GM19467 (cell line): ENCODE results near the gene SCOC.
"Not testable (repeated sequence)": the region's sequence is repeated elsewhere in the genome, so short reads cannot be mapped to it uniquely, and the experiment has no call there.

ENCODE experiments used
- ATAC-seq: cut with Tn5 transposase; IDR thresholded peaks from one replicate; pipeline ENCODE4 v1.9.1; 2021; ENCODE audit warnings: mild to moderate bottlenecking, moderate library complexity; ENCODE audit not compliant: unreplicated experiment

Gene SCOC

GRCh38 chr4:140359562-140360427 is 13.7 kb upstream of the SCOC start:
- ATAC-seq: peak; percentile 93

- no peak for ATAC-seq
Observed at GRCh38 chr4:140361099-140361498, 12.3 kb upstream of the SCOC start.

- no peak for ATAC-seq
Observed at GRCh38 chr4:140363051-140363450, 10.4 kb upstream of the SCOC start.

GRCh38 chr4:140363558-140363957 is 9.9 kb upstream of the SCOC start:
- no peak for ATAC-seq

- no peak for ATAC-seq
Observed at GRCh38 chr4:140367738-140368137, 5.7 kb upstream of the SCOC start.

GRCh38 chr4:140368686-140369085 is 4.8 kb upstream of the SCOC start:
- no peak for ATAC-seq

- ATAC-seq: peak; percentile 44
Observed at GRCh38 chr4:140372751-140373327, 607 bp upstream of the SCOC start.

- ATAC-seq: no peak
Observed at GRCh38 chr4:140374130-140374477, 658 bp downstream of the SCOC start.

- ATAC-seq: no peak
Observed at GRCh38 chr4:140382732-140383131, 9.3 kb downstream of the SCOC start.

GRCh38 chr4:140388015-140388414 is 14.6 kb downstream of the SCOC start:
- no peak for ATAC-seq

- ATAC-seq: no peak
Observed at GRCh38 chr4:140395668-140396067, 22.2 kb downstream of the SCOC start.

GRCh38 chr4:140400111-140400510 is 26.7 kb downstream of the SCOC start:
- ATAC-seq: no peak

GRCh38 chr4:140406292-140406691 is 32.8 kb downstream of the SCOC start:
- no peak for ATAC-seq

- no peak for ATAC-seq
Observed at GRCh38 chr4:140408974-140409373, 35.5 kb downstream of the SCOC start.

GRCh38 chr4:140413130-140413969 is 39.9 kb downstream of the SCOC start:
- not testable (repeated sequence) for ATAC-seq

- no peak for ATAC-seq
Observed at GRCh38 chr4:140423106-140423505, 49.7 kb downstream of the SCOC start.

- ATAC-seq: peak; percentile 15
Observed at GRCh38 chr4:140426610-140427105, 53.2 kb downstream of the SCOC start.

- ATAC-seq: peak; percentile 85
Observed at GRCh38 chr4:140427106-140427918, 53.9 kb downstream of the SCOC start, which contains the start of gene CLGN. CLGN (minus strand) TSS chr4:140427648; CDS start chr4:140413078, 14,570 bp downstream.

- no peak for ATAC-seq
Observed at GRCh38 chr4:140427919-140428471, 54.5 kb downstream of the SCOC start.
